ENCODE measurements around the gene TSPAN18.

The TSPAN18 gene

DNA sequence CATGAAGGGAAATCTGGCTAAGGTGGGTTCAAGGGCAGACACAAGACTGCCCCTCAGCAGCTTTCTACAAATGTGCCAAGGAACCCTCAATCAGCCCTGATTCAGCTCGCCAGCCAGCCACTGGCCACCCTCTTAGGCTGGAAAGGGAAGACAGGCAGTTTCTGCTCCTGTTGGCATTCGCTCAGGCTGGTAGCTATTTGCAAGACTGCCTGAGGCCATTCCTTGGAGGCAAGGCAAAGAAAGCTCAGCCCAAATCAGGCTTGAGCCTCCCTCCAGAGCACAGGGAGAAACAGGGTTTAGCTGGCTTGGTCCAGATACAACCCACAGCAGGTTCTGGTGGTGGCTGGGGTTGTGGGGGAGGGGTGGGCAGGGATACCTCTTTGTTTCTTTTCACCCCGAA, 204.7 kb downstream of the TSPAN18 start:
- DNase-seq = no peak

DNA sequence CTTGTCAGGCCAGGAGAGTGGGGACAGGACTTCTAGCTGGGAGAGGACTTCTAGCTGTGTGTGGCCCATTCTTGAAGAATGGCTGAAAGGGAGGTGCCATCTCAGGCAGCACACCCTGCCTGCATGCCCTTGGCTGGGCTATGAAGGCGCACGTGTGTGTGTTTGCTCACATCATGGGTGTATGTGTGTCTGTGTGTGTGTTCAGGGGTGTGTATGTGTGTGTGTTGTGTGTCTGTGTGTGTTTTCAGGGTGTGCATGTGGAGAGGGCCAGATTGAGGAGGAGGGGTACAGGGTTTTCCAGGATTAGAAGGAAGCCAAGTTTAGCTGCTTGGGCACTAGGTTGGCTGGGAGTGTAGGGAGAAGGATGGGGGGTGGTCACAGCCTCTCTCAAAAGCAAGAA, 207.3 kb downstream of the TSPAN18 start:
- no peak for DNase-seq

GRCh38 chr11:44934735-44935250, 208.0 kb downstream of the TSPAN18 start:
- no peak for DNase-seq

DNA sequence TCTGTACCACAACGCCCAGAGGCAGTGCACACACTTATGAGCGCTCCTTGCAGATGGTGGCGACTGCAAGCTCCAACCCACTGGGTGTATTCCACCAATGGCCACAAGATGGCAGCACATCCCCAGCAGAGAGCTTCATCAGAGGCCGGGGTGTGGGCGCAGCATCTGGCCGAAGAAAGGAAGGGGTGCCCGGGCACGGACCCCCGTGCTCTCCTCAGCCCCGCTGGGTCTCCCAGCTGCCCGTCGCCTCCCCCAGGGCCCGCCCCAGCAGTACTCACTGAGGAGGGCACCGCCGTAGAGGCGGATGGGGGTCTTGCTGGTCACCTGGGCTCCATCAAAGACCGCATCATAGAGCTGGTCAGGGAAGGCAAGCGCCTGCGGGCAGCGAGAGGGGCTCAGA, 209.8 kb downstream of the TSPAN18 start:
- peak; percentile 81 to 83 for DNase-seq

- DNase-seq = no peak
Measured at GRCh38 chr11:44936951-44937543, 210.3 kb downstream of the TSPAN18 start.

DNA sequence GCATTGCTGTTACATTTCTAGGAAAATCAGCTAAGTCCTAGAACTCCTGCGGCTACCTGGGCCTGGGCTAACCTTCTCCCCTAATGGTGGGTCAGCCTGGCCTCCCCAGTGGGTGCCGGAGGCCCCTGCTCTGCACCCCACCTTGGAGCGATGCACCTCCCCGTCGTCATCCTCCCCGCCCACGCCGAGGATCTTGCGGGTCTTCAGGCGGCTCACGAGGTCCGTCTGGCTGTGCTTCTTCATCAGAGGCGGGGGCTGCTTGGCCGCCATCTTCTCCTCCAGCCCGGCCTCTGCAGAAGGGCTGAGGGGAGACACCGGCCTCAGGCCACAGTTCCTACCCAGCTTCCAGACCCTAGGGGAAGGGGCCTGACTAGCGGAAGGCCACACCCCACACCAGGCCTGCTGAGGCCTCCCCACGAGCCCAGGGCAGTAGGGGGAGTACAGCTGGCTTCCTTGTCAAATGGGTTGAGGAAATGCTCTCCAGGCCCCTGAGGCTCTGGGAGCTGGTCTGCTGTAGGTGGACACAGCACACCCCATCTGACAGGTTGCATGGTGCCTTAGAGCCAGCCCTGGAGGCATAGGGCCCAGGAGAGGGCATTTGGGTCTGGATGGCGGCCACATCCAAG, 211.4 kb downstream of the TSPAN18 start:
- no peak for DNase-seq

GRCh38 chr11:44939673-44940395, 213.1 kb downstream of the TSPAN18 start:
- DNase-seq = no peak

GRCh38 chr11:44940404-44940803, 213.6 kb downstream of the TSPAN18 start:
- DNase-seq = no peak

- DNase-seq = no peak
Measured at GRCh38 chr11:44940835-44941234, 214.1 kb downstream of the TSPAN18 start.

DNA sequence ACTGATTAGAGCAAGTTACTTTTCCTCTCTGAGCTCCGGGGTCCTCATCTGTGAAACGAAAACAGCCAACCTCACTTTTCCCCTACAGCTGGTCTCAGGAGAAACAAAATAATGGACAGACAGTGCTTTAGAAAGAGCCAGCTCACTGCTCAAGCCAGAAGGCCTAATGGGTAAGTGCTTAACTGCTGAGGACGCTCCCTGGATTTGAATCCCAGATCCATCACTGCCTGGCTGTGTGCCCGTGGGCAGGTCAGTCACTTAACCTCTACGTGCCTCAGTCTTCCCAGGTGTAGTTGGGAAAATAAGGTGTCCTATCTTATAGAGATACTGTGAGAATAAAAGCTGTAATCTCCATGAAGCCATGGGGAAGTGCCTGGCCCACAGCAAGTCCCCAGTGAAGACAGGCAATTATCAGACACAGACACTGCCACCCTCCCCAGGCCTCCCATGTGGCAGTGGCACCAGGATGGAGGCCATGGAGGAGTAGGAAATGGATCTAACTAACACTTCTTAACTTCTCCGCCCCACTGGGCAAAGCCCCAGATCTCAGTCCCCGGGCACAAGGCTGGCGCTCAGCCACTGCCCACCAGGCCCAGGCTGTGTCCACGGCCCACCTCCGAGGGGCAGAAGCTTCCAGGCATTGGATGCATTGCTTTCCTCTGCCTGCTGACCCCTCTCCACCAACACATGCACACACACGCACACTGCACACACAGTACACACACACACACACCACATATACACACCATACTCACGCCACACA, 214.7 kb downstream of the TSPAN18 start:
- DNase-seq = no peak

DNA sequence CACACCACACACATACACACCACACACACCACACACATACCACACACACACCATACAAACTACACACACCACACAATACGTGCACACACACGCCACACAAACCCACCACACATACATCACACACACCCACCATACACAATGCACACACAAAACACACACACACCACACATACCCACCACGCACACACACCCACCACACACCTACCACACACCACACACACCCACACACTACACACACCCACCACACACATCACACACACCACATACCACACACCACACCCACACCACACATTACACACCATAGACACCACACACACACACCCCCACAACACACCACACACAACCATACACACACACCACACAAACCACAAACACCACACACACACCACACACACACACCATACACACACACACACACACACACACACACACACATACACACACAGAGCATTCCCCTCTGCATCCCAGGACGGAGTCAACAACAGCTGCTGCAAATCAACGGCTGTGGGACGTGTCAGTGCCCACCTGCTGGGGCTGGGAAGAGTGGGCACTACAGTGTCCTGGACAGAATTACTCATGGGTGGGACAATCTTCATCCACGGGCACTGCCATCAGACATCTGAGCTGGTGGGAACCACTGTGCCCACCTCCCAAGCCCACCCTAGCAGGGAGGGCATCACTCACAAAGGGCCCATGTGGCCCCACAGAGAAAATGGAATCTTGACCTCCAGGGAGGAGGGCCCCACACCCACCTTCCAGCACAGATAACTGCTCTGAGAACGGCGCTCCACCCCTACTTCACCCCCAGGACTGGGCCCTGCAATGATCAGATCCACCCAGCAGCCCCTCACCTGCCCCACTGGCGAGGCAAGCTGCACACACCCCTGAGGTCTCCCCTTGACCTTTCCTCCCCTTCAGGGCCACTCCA, 215.5 kb downstream of the TSPAN18 start:
- DNase-seq = no peak

- peak; percentile 6 to 67 for DNase-seq
Measured at GRCh38 chr11:44943118-44943517, 216.4 kb downstream of the TSPAN18 start.

DNA sequence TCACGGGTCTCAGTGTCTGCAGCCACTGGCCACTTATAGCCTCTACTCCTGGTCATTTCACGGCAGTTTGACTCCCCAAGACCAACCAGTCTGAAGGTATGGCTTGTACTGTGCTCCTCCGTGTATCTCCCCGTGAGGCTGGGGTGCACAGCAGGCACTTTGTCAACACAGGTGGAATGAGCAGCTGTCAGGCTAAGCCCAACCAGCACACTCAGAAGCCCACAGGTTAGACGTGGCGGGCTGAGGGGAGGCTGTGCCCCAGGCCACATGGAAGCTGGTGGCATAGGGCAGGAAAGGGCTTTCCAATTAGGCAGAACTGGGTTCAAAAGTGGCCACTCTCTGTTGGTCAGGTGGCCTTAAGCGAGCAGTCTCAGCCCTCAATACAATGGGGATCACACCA, 216.9 kb downstream of the TSPAN18 start:
- DNase-seq = no peak

GRCh38 chr11:44944181-44944852, 217.6 kb downstream of the TSPAN18 start:
- DNase-seq = no peak

- DNase-seq = no peak
Measured at GRCh38 chr11:44944853-44945235, 218.1 kb downstream of the TSPAN18 start.

GRCh38 chr11:44945666-44946065, 218.9 kb downstream of the TSPAN18 start:
- no peak for DNase-seq

DNA sequence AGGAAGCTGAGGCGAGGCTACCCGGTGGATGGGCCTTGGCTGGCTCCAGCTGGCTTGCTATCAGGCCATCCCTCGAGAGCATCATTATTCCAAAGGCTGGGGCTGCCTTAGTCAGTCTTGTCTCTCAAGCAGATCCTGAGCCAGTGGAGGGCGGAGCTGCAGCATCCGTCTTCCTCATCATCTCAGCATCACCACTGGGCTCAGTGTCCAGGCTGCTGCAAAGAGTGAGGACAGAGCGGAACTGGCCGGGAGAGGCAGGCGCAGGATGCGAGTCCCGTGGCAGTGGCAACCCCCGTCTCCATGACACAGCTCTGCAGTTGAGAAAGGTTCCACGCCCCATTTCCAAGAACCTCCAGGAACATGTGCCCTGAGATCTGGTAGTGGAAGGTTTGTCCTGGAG, 219.5 kb downstream of the TSPAN18 start:
- DNase-seq = no peak

GRCh38 chr11:44947114-44947513, 220.4 kb downstream of the TSPAN18 start:
- no peak for DNase-seq

DNA sequence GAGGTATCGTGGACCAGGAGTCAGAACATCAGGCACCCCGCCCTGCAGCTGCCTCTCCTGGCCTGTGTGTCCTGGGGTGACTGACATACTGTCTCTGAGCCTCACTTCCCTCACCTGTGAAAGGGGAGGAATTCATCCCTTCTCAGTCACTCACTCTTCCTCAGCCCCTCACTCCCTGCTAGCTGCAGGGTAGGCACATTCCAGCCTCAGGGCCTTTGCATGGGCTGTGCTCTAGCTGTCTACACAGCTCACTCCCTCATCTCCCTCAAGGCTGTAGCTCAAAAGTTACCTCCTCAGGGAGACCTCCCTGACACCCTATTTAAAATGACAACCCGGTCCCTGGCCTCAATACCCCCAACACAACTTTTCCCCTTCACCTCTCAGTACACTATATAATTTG, 221.4 kb downstream of the TSPAN18 start:
- DNase-seq = no peak

DNA sequence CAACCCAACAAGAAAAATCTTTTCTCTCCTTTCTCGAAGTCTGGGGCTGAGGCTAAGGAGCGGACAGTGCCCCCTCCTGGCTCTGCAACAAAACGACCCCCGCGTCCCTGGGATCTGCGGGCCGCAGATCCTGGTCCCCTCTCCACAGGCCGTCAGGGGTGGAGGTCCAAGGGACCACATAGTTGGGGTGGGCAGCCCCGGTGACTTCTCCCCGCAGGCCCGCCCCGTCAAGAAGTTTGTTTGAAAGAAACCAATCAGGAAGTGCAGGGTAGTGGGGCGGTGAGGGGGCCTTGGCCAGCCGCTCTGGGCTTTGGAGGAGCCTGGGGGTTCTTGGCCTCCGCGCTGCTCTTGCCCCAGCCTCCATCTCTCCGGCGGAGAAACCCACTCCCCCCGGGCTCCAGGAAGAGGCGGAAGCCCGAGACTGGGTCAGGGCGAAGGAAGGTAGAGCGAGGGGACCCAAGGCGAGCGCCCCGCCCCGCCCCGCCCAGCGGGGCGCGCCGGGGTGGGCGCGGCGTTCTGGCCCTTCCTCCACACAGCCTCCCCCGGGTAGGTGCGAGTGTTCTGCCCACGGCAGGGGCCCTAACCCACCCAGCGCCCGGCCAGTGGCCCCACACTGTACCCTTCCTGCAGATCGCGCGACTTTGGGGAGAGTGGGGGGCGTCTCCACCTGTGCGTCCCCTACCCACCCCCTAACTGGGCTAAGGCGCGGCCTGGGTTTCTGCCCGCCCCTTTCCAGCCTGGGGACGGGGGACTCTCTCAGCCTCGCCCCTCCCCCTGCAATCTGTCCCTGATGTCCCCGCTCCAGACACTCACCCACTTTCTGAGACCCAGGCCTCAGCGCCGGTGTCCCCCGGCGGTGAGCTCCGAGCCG, 222.6 kb downstream of the TSPAN18 start:
- peak; percentile 27 to 37 for DNase-seq

Data from CD4-positive, alpha-beta T cell treated with Interleukin-1 beta for 1 hour (primary cell).